Hematopoietic multipotent progenitor cell treated with erythropoietin and hydrocortisone succinate and interleukin-3 and kit ligand, for 15 days (in vitro differentiated cells): Measurements from ENCODE around the gene RFXANK.

Experiments
- DNase-seq: peaks from one replicate; pipeline ENCODE4 v3.0.0-alpha.2; 2015; ENCODE audit warnings: low spot score

The RFXANK gene

GRCh38 chr19:19232261-19232721, 40.2 kb downstream of the RFXANK start:
- no peak for DNase-seq

GRCh38 chr19:19234220-19234816, 42.3 kb downstream of the RFXANK start:
- DNase-seq = no peak

- no peak for DNase-seq
Measured at GRCh38 chr19:19236173-19236572, 44.1 kb downstream of the RFXANK start.

- no peak for DNase-seq
Measured at GRCh38 chr19:19238126-19238894, 46.3 kb downstream of the RFXANK start.

- DNase-seq = no peak
Measured at GRCh38 chr19:19239675-19240074, 47.6 kb downstream of the RFXANK start.

- DNase-seq = no peak
Measured at GRCh38 chr19:19240476-19240875, 48.4 kb downstream of the RFXANK start.

- no peak for DNase-seq
Measured at GRCh38 chr19:19250196-19250801, 58.2 kb downstream of the RFXANK start.
